Caco-2 (cell line): ENCODE data around the gene SECISBP2L. TPM values are rescaled to one million over a fixed set of nuclear protein-coding genes. Genes with fewer than 3 reads are reported as not detected.

Source experiments
- BruUV-seq: library from RNA; stranded (reverse); fragments of 400-500 nt; replicated peaks from 2 replicates; lab custom pipeline; 2021; lab: Mats Ljungman, UMichigan
- CTCF ChIA-PET: fragments of 300-600 bp; sonication (Branson Sonifier 250); formaldehyde crosslinking; loops from one replicate; lab custom pipeline; 2022; ENCODE audit warnings: antibody characterized with exemption; lab: Charles Lee
- POLR2A ChIA-PET: fragments of 300-600 bp; sonication (Branson Sonifier 250); formaldehyde crosslinking; loops from one replicate; lab custom pipeline; 2022; ENCODE audit warnings: antibody characterized with exemption; lab: Charles Lee
- DNase-seq, 2 experiments: peaks; one replicate each; pipeline versions ENCODE4 v3.0.0 to v3.0.0-alpha.2; 2020 to 2022
- H3K27me3 ChIP-seq: replicated peaks from 2 replicates; pipeline ENCODE4 v1.6.0; 2011; ENCODE audit warnings: low read length; ENCODE audit not compliant: control insufficient read depth, insufficient read depth
- H3K36me3 ChIP-seq: 2 replicates; pipeline ENCODE4 v1.5.1; 2011; ENCODE audit warnings: low read length; ENCODE audit not compliant: control insufficient read depth, insufficient read depth
- H3K4me1 ChIP-seq: fragments of 250-450 bp; sonication (Bioruptor Pico); 2 replicates; pipeline ENCODE4 v1.5.1; 2020; ENCODE audit warnings: mild to moderate bottlenecking
- H3K4me3 ChIP-seq: 2 replicates; pipeline ENCODE4 v1.5.1; 2011; ENCODE audit warnings: low read depth, mild to moderate bottlenecking, control low read depth, low read length
- H3K9me3 ChIP-seq: fragments of 250-450 bp; sonication (Bioruptor Pico); 2 replicates; pipeline ENCODE4 v1.5.1; 2020; ENCODE audit warnings: mild to moderate bottlenecking, moderate library complexity
- H3K27ac Mint-ChIP-seq: one replicate; pipeline ENCODE4 v1.8.0; 2022; ENCODE audit warnings: mixed read lengths; ENCODE audit not compliant: unreplicated experiment
- H3K27me3 Mint-ChIP-seq: one replicate; pipeline ENCODE4 v1.8.0; 2022; ENCODE audit warnings: mixed read lengths; ENCODE audit not compliant: insufficient read depth, unreplicated experiment
- H3K36me3 Mint-ChIP-seq: one replicate; pipeline ENCODE4 v1.8.0; 2022; ENCODE audit warnings: mild to moderate bottlenecking, mixed read lengths; ENCODE audit not compliant: insufficient read depth, unreplicated experiment
- H3K4me1 Mint-ChIP-seq: one replicate; pipeline ENCODE4 v1.8.0; 2022; ENCODE audit warnings: low read depth, mixed read lengths; ENCODE audit not compliant: unreplicated experiment
- H3K4me3 Mint-ChIP-seq: one replicate; pipeline ENCODE4 v1.8.0; 2022; ENCODE audit warnings: mild to moderate bottlenecking, moderate library complexity, mixed read lengths; ENCODE audit not compliant: unreplicated experiment
- H3K9me3 Mint-ChIP-seq: one replicate; pipeline ENCODE4 v1.8.0; 2022; ENCODE audit warnings: mixed read lengths; ENCODE audit not compliant: unreplicated experiment
- CTCF ChIP-seq, 2 experiments: fragments of 200-600 bp in 1 of 2; IDR thresholded peaks; 1 replicate in 1 of 2; 2 replicates in 1 of 2; pipeline versions ENCODE4 v1.5.1 to v1.8.0; 2011 to 2022; ENCODE audit warnings: antibody characterized with exemption in 1 of 2, control low read depth in 1 of 2, inconsistent platforms in 1 of 2, low read depth in 1 of 2, low read length in 1 of 2, mild to moderate bottlenecking in 1 of 2, moderate library complexity in 1 of 2; ENCODE audit not compliant: insufficient read depth in 1 of 2, severe bottlenecking in 1 of 2, unreplicated experiment in 1 of 2
- intact Hi-C: fragments of 100-400 bp; cut with micrococcal nuclease; formaldehyde crosslinking; loops from one replicate; pipeline ENCODE4 v1.10.0; 2022; ENCODE audit not compliant: unreplicated experiment
- total RNA-seq: library from RNA; stranded (reverse); gene quantifications from 2 replicates; pipeline ENCODE4 v1.2.3, GENCODE V29; 2022

SECISBP2L gene
- total RNA-seq, 1 experiment from 2014 or later, result 27.9 TPM

GRCh38 chr15:48946840-48947187, 99.4 kb downstream of the SECISBP2L start:
- H3K4me1 Mint-ChIP-seq, result peaks cover 13% of the 10 kb centered on the region
- H3K4me3 Mint-ChIP-seq, result no peak overlapping the region
- intact Hi-C loops, result no loop called here
- no peaks in the 10 kb centered on the region for H3K36me3 Mint-ChIP-seq
- no peak overlapping the region for H3K4me3 ChIP-seq
- H3K27me3 ChIP-seq, result no peaks in the 10 kb centered on the region
- peaks cover 6% of the 10 kb centered on the region for H3K27me3 Mint-ChIP-seq
- no TSS peak for BruUV-seq
- CTCF ChIA-PET, result no interaction called here
- TF ChIP-seq CTCF (IDR thresholded peaks at IDR 0.05; ENCODE audit: insufficient read depth in 1 of 2, low read depth in 1 of 2, low read length in 1 of 2, severe bottlenecking in 1 of 2, unreplicated experiment in 1 of 2), result no peak
- H3K9me3 ChIP-seq, result no peaks in the 10 kb centered on the region
- H3K9me3 Mint-ChIP-seq, result no peaks in the 10 kb centered on the region
- no peak overlapping the region for H3K27ac Mint-ChIP-seq
- DNase-seq, result no peak
- no peaks in the 10 kb centered on the region for H3K36me3 ChIP-seq
- POLR2A ChIA-PET, result no interaction called here
- H3K4me1 ChIP-seq, result peaks cover 13% of the 10 kb centered on the region; the same call in 1 of the 2 replicates

GRCh38 chr15:48946074-48946839, 100.0 kb downstream of the SECISBP2L start:
- Mint-ChIP-seq H3K4me3 (no peak overlapping the region), H3K27me3 (peaks cover 2% of the 10 kb centered on the region), H3K27ac (no peak overlapping the region), H3K36me3 (no peaks in the 10 kb centered on the region), H3K9me3 (no peaks in the 10 kb centered on the region), H3K4me1 (peaks cover 13% of the 10 kb centered on the region)
- CTCF ChIA-PET, result no interaction called here
- no peak for TF ChIP-seq CTCF (IDR thresholded peaks at IDR 0.05; ENCODE audit: insufficient read depth in 1 of 2, low read depth in 1 of 2, low read length in 1 of 2, severe bottlenecking in 1 of 2, unreplicated experiment in 1 of 2)
- intact Hi-C loops, result no loop called here
- no peak overlapping the region for H3K4me3 ChIP-seq
- no peak for DNase-seq
- H3K9me3 ChIP-seq, result no peaks in the 10 kb centered on the region
- BruUV-seq, result no TSS peak
- peaks cover 13% of the 10 kb centered on the region; the same call in 1 of the 2 replicates for H3K4me1 ChIP-seq
- POLR2A ChIA-PET, result no interaction called here
- no peaks in the 10 kb centered on the region for H3K36me3 ChIP-seq
- no peaks in the 10 kb centered on the region for H3K27me3 ChIP-seq

GRCh38 chr15:48945386-48945785, 100.9 kb downstream of the SECISBP2L start:
- intact Hi-C loops, result no loop called here
- H3K27ac Mint-ChIP-seq, result no peak overlapping the region
- peaks cover 13% of the 10 kb centered on the region for H3K4me1 Mint-ChIP-seq
- Histone ChIP-seq H3K4me3 (no peak overlapping the region), H3K4me1 (peaks cover 13% of the 10 kb centered on the region; the same call in 1 of the 2 replicates), H3K36me3 (no peaks in the 10 kb centered on the region), H3K9me3 (no peaks in the 10 kb centered on the region), H3K27me3 (no peaks in the 10 kb centered on the region)
- H3K4me3 Mint-ChIP-seq, result no peak overlapping the region
- H3K27me3 Mint-ChIP-seq, result no peaks in the 10 kb centered on the region
- CTCF ChIA-PET, result no interaction called here
- no peak for DNase-seq
- TF ChIP-seq CTCF (IDR thresholded peaks at IDR 0.05; ENCODE audit: insufficient read depth in 1 of 2, low read depth in 1 of 2, low read length in 1 of 2, severe bottlenecking in 1 of 2, unreplicated experiment in 1 of 2), result no peak
- POLR2A ChIA-PET, result no interaction called here
- no peaks in the 10 kb centered on the region for H3K36me3 Mint-ChIP-seq
- H3K9me3 Mint-ChIP-seq, result no peaks in the 10 kb centered on the region
- BruUV-seq, result no TSS peak
